HG03139 (cell line): ENCODE data around the gene ITIH5.
"Not testable (repeated sequence)": the region's sequence is repeated elsewhere in the genome, so short reads cannot be mapped to it uniquely, and the experiment has no call there.

Experiments
- ATAC-seq: cut with Tn5 transposase; IDR thresholded peaks from one replicate; pipeline ENCODE4 v1.9.1; 2021; ENCODE audit not compliant: unreplicated experiment

The ITIH5 gene

DNA sequence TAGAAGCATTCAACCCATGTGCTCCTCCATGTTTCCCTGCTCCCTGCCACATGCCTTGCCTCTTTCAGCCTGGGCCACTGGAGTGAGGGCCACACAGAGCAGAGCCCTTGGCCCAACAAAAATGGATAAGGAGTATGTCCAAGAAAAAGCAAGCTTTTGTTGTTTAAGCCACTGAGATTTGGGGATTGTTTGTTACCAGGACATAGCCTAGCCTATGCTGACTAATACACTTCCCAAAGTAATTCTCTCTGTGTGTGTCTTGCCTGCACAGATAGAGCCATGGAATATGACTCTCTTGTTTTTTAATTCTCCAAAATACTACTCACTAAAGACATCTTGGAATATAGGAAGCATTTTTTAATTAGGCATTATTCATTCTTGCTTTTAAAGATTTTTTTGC is 22.8 kb upstream of the ITIH5 start:
- no peak for ATAC-seq

- ATAC-seq, result peak; percentile 97
Observed at GRCh38 chr10:7687228-7687907, 20.6 kb upstream of the ITIH5 start.

DNA sequence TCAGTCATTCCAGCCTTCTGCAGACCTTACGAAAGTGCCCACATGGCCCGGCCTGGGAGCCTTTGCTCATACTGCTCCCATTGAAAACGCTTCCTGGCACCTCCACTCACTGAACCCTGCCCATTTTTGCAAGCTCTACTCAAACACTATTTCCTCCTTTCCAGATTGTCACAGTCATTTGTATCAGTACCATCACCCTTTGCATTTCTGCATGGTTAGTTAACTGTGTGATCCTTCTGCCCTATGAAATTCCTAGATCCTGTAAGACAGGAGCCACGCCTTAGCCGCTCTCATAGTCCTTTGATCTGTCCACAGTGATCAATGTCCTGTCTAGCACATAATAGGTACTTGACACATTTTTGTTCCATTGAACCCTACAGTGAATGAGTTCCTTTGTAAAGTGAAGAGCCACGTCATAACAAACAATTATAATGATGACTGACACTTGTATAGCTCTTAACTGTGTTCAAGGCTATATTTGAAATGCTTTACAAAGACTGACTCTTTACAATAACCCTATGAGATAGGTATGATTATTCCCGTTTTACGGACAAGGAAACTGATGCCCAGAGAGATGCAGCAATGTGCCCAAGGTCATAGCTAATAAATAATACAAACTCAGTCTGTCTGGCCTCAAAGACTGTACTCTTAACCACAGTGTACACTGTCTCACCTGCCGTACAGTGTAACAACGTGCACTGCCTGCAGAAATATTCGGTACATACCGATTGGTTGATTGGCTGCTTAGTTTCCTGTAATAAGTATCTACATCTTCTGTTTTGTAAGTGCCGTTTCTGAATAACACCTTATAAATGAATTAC is 19.8 kb upstream of the ITIH5 start:
- no peak for ATAC-seq

DNA sequence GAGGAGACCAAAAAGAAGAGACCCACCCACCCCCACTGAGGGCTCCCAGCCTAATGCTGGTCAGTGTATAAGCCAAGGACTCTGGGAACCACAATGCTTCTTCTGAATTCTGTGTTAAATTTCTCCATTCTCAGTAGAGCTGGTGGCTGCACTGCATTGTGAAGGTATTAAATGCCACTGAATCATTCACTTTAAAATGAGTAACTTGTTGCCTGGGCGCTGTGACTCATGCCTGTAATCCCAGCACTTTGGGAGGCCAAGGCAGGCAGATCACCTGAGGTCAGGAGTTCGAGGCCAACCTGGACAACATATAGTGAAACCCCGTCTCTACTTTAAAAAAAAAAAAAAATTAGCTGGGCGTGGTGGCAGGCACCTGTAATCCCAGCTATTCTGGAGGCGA is 13.3 kb upstream of the ITIH5 start:
- ATAC-seq, result not testable (repeated sequence)

GRCh38 chr10:7679256-7679655 is 12.5 kb upstream of the ITIH5 start:
- ATAC-seq, result no peak

DNA sequence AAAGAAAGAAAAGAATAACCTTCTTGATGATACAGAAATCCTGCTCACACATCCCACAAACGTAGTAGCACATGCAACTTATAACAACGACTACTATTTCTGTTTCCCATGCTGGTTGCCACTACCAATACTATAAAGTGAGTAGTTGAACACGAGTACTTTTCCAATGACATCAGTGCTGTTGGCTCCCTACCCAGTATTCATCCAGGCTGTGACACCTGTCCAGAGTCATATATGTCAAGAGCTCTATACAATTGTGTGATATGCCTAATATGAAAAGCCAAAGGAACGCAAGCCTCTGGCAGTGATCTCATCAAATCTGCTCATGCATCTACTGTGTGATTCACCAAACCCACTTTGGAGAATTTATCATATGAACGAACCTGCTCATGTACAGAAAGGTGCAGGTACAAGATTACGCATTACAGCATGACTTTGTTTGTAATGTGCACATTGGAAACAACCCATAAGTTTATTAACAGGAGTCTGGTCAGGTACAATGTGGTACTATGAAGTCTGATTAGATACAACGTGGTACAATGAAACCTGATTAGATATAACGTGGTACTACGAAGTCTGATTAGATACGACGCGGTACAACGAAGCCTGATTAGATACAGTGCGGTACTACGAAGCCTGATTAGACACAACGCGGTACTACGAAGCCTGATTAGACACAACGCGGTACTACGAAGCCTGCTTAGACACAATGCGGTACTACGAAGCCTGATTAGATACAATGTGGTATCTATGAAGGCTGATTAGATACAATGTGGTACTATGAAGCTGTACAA is 5.8 kb upstream of the ITIH5 start:
- no peak for ATAC-seq

- ATAC-seq, result no peak
Observed at GRCh38 chr10:7670157-7670556, 3.4 kb upstream of the ITIH5 start.

DNA sequence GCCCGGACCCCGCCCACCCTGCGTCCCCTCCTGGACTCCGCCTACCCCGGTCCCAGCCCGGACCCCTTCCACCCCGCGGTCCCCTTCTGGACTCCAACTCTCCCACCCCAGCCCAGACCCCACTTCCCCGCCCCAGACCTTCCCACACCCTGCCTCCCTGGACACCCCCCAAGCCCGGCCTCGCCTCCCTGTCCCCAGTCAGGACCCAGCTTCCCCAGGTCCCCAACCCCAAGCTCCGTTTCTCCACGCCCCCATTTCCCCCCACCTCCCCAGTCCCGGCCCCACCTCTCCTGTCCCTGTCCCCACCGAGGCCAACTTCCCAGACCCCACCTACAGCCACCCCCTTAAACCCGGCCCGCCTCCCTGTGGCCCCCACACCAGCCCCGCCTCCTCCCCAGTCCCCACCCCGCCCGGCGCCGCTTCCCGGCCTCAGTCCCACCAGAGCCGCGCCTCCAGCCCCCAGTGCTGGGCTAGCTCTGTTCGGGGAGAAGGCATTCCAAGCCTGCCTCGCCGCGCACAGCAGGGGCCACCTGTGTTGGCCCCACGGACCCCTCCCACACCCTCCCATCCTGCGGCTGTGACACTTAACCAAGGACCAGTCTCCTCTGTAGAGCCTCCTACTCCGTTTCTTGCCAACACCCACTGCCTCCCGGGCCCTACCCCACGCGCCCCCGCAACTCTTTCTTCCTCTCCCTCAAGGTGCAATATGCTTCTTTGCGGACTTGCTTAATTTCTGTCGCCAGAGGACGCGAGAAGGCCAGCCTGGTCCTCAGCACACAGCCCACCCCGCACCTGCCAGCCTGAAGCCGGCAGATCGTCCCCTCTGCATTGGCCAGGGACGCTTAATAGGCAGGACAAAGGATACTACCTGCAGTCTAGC is 736 bp upstream of the ITIH5 start:
- ATAC-seq, result no peak

DNA sequence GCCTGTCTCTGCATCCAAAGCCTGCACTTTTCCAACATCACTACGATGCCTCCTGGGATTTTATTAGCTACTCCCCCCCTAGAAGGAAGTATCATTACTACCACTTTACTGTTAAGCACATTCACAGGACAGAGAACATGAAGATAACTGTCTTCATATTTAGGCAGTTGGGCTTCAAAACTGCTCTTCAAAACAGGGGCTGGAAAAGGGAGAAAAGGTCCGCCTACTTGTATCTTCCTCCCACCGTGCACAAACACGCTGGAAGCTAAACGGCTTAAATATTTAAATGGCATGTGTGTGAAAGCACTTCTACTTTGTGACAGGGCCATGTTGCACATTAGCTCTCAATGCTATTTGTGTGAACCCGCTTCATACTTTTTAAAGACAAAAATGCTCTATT is 999 bp downstream of the ITIH5 start:
- ATAC-seq, result no peak

- no peak for ATAC-seq
Observed at GRCh38 chr10:7664707-7665106, 2.1 kb downstream of the ITIH5 start.

DNA sequence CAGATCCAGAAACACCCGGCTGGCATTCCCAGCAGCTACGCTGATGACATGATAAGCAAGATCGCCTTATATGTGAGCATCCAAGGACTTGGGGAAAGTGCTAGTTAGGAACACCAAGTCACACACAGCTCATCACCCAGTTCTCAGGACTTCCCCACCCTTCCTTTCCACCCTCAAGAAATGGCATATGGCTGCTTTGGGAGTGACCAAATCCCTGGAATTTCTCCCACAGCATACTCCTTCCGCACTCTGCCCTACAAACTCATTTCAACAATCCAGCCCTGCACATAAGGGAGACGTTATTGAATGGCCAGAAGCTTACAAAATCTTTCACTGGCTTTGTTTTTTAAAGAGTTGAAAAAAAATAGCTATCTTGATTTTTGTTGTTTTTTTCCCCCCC is 4.2 kb downstream of the ITIH5 start:
- no peak for ATAC-seq

DNA sequence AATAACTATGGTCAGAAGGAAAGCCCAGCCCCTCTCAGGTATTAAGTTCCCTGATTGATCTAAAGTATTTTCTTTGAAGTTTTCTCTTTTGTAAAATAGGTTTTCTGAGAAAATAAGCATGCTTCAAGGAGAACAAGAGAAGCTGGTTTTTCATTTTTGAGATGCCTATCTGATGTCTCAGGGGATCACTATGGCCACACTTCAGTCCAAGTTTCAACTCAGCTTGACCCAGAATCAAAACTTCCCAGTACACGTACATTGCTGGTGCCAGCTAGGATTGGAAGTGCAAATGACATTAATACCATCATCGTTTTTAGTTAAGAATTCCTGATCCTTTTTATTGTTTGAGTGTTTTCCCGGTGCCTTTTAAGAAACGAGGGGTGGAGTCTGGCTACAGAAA is 7.2 kb downstream of the ITIH5 start:
- no peak for ATAC-seq

DNA sequence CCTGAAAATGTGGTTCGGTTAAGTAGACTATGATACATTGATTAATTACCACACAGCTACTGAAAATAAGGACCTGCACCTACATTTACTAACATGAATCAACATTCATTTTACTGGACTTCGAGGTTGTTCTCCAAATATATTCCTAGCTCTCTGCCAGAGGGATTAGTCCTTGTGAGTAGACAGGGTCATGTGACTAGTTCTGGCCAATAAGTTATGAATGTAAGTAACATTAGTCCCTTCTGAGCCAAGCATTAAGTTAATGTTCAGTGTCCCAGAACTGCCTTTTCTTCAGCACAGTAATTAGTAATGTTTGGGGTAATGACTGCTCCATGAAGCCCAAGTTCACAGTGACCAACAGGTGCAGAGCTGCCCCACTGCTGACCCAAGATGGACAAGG is 9.2 kb downstream of the ITIH5 start:
- ATAC-seq, result no peak

- not testable (repeated sequence) for ATAC-seq
Observed at GRCh38 chr10:7657079-7657478, 9.7 kb downstream of the ITIH5 start.

DNA sequence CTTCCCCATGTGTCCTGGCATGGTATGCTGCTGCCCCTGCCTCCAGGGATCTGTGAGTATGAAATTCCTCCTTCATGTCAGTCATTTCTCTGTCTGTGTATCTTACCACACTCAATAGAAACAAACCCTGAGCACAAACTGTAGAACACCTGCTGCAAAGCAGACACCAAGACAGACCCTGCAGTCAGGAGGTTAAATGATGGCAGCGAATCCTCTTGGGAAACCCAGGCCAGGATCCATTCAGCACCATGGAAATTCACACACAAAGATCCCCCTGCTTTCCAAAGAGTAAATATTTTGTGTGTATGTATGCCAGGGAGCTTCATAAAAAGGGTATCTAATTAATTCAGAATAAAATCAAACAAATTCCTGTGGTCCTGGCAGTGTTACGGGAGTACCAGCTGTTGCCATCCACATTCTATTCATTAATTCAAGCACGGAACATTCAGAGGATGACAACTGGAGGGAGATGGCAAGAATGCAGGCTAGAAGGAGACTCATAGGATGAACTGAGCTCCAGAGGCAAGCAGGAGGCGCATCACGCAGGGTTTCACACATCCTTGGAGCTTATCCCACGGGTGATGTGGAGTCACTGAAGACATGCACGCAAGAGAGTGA is 14.8 kb downstream of the ITIH5 start:
- no peak for ATAC-seq

GRCh38 chr10:7649673-7650300 is 17.0 kb downstream of the ITIH5 start:
- no peak for ATAC-seq

- ATAC-seq, result no peak
Observed at GRCh38 chr10:7647062-7647664, 19.6 kb downstream of the ITIH5 start.

- ATAC-seq, result no peak
Observed at GRCh38 chr10:7642491-7643011, 24.2 kb downstream of the ITIH5 start.

- ATAC-seq, result no peak
Observed at GRCh38 chr10:7635408-7636125, 31.2 kb downstream of the ITIH5 start.
